Measurements from ENCODE around the gene NLRP7.

DNA sequence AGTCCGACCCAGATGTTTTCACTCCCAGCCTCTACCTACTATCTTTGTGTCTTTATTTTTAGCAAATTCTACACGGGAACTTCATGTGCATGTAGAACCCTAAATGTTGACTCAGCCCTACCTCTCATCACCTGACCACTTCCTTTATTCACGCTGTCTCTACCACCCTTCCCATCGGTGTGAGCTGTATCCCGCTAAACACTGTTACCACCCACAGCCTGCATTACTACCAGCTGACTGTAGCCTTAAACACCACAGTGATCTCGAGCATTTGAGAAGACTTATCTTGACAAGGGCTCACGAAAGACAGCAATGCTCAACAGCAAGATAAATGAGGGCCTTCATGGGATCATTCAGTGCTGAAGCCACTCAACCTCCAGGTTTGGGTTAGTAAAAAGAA is 26.2 kb downstream of the NLRP7 start:
- no peak for TF ChIP-seq HDAC2 (IDR thresholded peaks at IDR 0.05)
- no peak for TF ChIP-seq EP300 (IDR thresholded peaks at IDR 0.05)
- TF ChIP-seq, protein P1, sequence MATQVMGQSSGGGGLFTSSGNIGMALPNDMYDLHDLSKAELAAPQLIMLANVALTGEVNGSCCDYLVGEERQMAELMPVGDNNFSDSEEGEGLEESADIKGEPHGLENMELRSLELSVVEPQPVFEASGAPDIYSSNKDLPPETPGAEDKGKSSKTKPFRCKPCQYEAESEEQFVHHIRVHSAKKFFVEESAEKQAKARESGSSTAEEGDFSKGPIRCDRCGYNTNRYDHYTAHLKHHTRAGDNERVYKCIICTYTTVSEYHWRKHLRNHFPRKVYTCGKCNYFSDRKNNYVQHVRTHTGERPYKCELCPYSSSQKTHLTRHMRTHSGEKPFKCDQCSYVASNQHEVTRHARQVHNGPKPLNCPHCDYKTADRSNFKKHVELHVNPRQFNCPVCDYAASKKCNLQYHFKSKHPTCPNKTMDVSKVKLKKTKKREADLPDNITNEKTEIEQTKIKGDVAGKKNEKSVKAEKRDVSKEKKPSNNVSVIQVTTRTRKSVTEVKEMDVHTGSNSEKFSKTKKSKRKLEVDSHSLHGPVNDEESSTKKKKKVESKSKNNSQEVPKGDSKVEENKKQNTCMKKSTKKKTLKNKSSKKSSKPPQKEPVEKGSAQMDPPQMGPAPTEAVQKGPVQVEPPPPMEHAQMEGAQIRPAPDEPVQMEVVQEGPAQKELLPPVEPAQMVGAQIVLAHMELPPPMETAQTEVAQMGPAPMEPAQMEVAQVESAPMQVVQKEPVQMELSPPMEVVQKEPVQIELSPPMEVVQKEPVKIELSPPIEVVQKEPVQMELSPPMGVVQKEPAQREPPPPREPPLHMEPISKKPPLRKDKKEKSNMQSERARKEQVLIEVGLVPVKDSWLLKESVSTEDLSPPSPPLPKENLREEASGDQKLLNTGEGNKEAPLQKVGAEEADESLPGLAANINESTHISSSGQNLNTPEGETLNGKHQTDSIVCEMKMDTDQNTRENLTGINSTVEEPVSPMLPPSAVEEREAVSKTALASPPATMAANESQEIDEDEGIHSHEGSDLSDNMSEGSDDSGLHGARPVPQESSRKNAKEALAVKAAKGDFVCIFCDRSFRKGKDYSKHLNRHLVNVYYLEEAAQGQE (IDR thresholded peaks at IDR 0.05), result no peak
- TF ChIP-seq EHMT2 (IDR thresholded peaks at IDR 0.05; ENCODE audit: low read depth), result no peak
- no peak for TF ChIP-seq POLR2A (IDR thresholded peaks at IDR 0.05; ENCODE audit: low read length)
- TF ChIP-seq, protein P2, sequence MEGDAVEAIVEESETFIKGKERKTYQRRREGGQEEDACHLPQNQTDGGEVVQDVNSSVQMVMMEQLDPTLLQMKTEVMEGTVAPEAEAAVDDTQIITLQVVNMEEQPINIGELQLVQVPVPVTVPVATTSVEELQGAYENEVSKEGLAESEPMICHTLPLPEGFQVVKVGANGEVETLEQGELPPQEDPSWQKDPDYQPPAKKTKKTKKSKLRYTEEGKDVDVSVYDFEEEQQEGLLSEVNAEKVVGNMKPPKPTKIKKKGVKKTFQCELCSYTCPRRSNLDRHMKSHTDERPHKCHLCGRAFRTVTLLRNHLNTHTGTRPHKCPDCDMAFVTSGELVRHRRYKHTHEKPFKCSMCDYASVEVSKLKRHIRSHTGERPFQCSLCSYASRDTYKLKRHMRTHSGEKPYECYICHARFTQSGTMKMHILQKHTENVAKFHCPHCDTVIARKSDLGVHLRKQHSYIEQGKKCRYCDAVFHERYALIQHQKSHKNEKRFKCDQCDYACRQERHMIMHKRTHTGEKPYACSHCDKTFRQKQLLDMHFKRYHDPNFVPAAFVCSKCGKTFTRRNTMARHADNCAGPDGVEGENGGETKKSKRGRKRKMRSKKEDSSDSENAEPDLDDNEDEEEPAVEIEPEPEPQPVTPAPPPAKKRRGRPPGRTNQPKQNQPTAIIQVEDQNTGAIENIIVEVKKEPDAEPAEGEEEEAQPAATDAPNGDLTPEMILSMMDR (IDR thresholded peaks at IDR 0.05), result no peak
- no peak for TF ChIP-seq SMC3 (IDR thresholded peaks at IDR 0.05)
- TF ChIP-seq, protein P3, sequence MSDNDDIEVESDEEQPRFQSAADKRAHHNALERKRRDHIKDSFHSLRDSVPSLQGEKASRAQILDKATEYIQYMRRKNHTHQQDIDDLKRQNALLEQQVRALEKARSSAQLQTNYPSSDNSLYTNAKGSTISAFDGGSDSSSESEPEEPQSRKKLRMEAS (IDR thresholded peaks at IDR 0.05), result no peak

Data from A549 (cell line).